ENCODE results near the gene PIK3R6.
"Not testable (repeated sequence)": the region's sequence is repeated elsewhere in the genome, so short reads cannot be mapped to it uniquely, and the experiment has no call there.

Gene PIK3R6

GRCh38 chr17:8872705-8873435, 5.4 kb upstream of the PIK3R6 start:
- DNase-seq = no peak

GRCh38 chr17:8872036-8872704, 4.7 kb upstream of the PIK3R6 start:
- DNase-seq = no peak

GRCh38 chr17:8871081-8871581, 3.7 kb upstream of the PIK3R6 start:
- DNase-seq = no peak

GRCh38 chr17:8870406-8871040, 3.0 kb upstream of the PIK3R6 start:
- DNase-seq = no peak

DNA sequence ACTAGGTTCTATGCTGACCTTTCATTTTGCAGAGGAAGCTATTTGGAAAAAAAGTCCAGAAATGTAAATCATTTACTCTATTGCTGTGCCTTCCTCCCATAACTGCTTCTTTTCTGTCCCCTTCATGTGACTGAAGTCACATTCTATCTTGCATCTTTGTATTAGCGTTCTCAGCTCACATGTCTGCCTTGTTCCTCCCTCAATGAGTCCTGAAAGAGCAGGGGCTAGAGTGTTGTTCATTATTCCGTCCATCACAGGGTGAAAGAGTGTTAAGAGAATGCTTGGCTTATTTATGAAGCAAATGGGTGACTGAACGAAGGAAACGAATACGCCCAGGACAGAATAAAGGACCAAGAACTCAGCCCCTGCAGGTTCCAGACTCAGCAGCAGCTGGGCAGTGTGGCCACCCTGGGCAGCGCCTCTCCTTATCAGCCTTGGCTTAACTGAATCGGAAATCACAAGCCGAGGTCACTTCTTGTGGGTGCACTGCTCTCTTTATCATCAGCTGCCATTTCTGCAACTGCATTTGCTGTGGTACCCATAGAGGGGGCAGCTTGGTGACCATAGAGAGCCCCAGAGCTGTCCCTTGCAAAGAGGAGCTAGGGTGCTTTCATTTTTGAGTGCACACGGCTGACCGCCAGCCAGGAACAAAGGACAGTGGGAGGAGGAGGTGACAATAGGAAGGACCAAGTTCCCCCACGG, 1.8 kb upstream of the PIK3R6 start:
- no peak for DNase-seq

GRCh38 chr17:8868529-8868951, 1.1 kb upstream of the PIK3R6 start:
- no peak for DNase-seq

DNA sequence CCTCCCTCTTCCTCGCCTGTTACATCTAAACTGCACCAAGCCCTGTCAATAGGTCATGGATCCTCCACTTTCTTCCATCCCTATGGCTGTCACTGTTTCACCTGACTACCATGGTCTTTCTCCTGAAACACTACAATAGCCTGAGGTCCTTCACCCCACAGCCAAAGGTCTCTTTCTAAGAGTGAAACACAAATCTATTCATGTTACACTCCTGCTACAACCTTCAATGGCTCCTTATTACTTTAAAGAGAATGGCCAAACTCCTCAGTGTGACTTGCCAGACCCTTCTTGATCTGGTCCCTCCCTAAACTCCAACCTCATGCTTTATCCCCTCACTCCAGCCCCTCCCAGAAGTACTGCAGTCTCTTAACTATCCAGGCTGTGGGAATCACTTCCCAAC, 618 bp upstream of the PIK3R6 start:
- DNase-seq = no peak

- DNase-seq = no peak
Observed at GRCh38 chr17:8865811-8866210, 1.7 kb downstream of the PIK3R6 start.

- DNase-seq = no peak
Observed at GRCh38 chr17:8865385-8865784, 2.1 kb downstream of the PIK3R6 start.

- DNase-seq = no peak
Observed at GRCh38 chr17:8862213-8863056, 5.0 kb downstream of the PIK3R6 start.

- DNase-seq = no peak
Observed at GRCh38 chr17:8861495-8862181, 5.8 kb downstream of the PIK3R6 start.

- no peak for DNase-seq
Observed at GRCh38 chr17:8859804-8860430, 7.6 kb downstream of the PIK3R6 start.

GRCh38 chr17:8859027-8859803, 8.3 kb downstream of the PIK3R6 start:
- no peak for DNase-seq

DNA sequence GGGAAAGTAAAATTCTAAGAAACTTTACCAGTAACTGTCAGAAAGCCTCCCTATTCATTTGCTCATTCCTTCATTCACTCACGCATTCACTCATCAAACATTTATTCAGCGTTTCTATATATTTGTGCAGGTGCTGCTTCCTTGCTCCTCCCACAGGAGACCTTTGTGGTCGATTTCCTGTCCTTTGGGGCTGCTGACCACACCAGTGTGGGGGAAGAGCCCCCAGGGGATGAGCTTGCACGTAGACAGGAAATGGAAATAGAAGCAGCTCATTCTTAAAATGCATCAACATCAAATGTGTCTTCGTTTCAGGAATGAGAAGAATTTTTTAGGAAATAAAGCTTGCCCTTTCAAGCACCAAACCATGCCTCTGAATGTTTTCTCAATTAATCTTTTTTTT, 9.6 kb downstream of the PIK3R6 start:
- no peak for DNase-seq

DNA sequence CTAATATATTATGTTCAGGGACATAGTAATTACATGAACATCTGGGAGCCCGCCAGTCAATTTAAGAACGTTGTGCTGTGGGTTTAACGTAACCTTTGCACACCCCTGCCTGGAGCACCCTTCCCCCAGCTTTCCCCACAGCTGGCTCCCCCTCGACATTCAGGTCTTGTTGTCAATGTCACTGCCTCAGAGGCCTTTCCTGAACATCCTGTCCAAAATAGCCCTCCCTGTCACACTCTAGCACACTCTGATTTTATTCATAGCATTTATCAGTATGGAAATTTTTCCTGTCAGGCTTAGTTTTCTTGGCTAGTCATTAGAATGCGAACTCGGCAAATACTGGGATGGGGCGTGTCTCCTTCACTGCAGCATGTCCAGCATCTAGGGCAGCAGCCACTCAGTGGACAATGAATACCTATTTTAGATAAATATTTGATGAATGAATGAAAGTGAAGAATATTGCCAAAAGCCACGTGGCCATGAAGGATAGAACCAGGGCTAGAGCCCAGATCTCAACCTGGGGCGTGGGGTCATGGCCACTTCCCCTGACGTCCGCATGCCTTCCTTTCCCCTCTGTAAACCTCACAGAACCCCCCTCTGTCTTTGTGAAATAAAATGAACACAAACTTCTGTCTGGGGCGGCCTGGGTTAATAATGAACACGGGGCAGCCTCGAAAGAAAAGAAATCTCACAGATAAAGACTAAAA, 10.5 kb downstream of the PIK3R6 start:
- no peak for DNase-seq

DNA sequence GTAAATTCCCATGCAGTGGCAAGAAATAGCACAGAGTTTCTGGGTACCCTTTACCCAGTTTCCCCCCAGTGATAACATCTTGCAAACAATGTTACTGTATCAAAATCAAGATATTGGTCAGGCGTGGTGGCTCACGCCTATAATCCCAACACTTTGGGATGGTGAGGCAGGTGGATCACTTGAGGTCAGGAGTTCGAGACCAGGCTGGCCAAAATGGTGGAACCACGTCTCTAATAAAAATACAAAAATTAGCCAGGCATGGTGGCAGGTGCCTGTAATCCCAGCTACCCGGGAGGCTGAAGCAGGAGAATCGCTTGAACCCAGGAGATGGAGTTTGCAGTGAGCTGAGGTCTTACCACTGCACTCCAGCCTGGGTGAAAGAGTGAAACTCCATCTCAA, 11.3 kb downstream of the PIK3R6 start:
- not testable (repeated sequence) for DNase-seq

- no peak for DNase-seq
Observed at GRCh38 chr17:8855477-8856204, 11.8 kb downstream of the PIK3R6 start.

GRCh38 chr17:8851600-8851999, 15.9 kb downstream of the PIK3R6 start:
- DNase-seq = no peak
